Vagina (tissue), 2 donors: Measurements from ENCODE around the gene CCL11. TPM values are rescaled to one million over a fixed set of nuclear protein-coding genes. Genes with fewer than 3 reads are reported as not detected.

Experiments used
- DNase-seq, 2 donors: peaks; one replicate each; pipeline ENCODE4 v3.0.0-alpha.2; 2017; ENCODE audit errors: extremely low spot score in 2 of 2
- H3K27ac ChIP-seq: fragments of 200-600 bp; sonication (generic); one replicate; pipeline ENCODE4 v1.5.1; 2019
- H3K27me3 ChIP-seq: fragments of 200-600 bp; sonication (generic); one replicate; pipeline ENCODE4 v1.5.1; 2019
- H3K36me3 ChIP-seq, 2 donors: fragments of 200-600 bp; sonication (generic); one replicate each; pipeline ENCODE4 v1.5.1; 2017 to 2019
- H3K4me1 ChIP-seq: fragments of 200-600 bp; sonication (generic); one replicate; pipeline ENCODE4 v1.5.1; 2019
- H3K4me3 ChIP-seq, 2 donors: fragments of 200-600 bp; sonication (generic); 1 replicate in 1 of 2; 2 replicates in 1 of 2; pipeline ENCODE4 v1.5.1; 2016 to 2019
- H3K9me3 ChIP-seq: fragments of 200-600 bp; sonication (generic); one replicate; pipeline ENCODE4 v1.5.1; 2019
- POLR2A ChIP-seq, 2 donors: fragments of 450-650 bp; IDR thresholded peaks; one replicate each; pipeline ENCODE4 v1.6.1; 2017; ENCODE audit warnings: antibody characterized with exemption in 2 of 2, mild to moderate bottlenecking in 2 of 2, moderate library complexity in 2 of 2
- POLR2AphosphoS5 ChIP-seq, 2 donors: sonication (generic); formaldehyde crosslinking; IDR thresholded peaks; one replicate each; pipeline ENCODE4 v1.9.0; 2017; ENCODE audit warnings: antibody characterized with exemption in 2 of 2, mild to moderate bottlenecking in 2 of 2, low read depth in 1 of 2; ENCODE audit not compliant: insufficient read depth in 1 of 2
- intact Hi-C: fragments of 100-400 bp; cut with DNase I; formaldehyde crosslinking; loops from one replicate; pipeline ENCODE4 v1.15.1; 2023
- total RNA-seq: library from RNA; depleted of rRNA; stranded (reverse); fragments of >200 nt; gene quantifications from one replicate; pipeline ENCODE4 v1.2.3, GENCODE V29; 2016
- TF ChIP-seq, protein P1 (sequence below), 3 experiments: fragments of 450-650 bp in 2 of 3; fragments of 200-600 bp in 1 of 3; sonication (generic) in 1 of 3; IDR thresholded peaks; one replicate each; pipeline ENCODE4 v1.5.1; 2017 to 2019; ENCODE audit warnings: antibody characterized with exemption in 3 of 3, mild to moderate bottlenecking in 2 of 3, moderate library complexity in 2 of 3

CCL11 gene
- total RNA-seq, 1 donor from 2014 or later = 1.2 TPM

DNA sequence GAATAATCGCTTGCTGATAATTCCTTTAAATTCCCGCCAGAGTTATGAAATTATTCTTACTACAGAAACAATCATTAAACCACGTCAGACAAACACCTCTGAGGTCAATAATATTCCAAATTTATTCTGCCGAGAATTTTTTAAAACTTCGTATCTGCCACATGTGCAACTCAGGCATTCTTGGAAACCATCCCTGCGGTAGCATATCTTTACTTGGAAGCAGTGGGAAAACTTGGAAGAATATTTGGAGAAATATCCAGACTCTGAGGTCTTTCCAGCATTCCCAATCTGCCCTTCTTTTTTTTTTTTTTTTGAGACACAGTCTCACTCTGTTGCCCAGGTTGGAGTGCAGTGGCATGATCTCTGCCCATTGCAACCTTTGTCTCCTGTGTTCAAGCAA, 2.0 kb upstream of the CCL11 start:
- H3K9me3 ChIP-seq = no peaks in the 10 kb centered on the region
- H3K36me3 ChIP-seq = no peaks in the 10 kb centered on the region
- H3K4me3 ChIP-seq = no peak overlapping the region
- no peaks in the 10 kb centered on the region for H3K4me1 ChIP-seq
- H3K27me3 ChIP-seq = no peaks in the 10 kb centered on the region
- no peak for DNase-seq
- no peak overlapping the region for H3K27ac ChIP-seq
- TF ChIP-seq POLR2AphosphoS5 (IDR thresholded peaks at IDR 0.05; ENCODE audit: insufficient read depth in 1 of 2, low read depth in 1 of 2) (no peak), POLR2A (IDR thresholded peaks at IDR 0.05) (no peak)
- TF ChIP-seq, protein P1, sequence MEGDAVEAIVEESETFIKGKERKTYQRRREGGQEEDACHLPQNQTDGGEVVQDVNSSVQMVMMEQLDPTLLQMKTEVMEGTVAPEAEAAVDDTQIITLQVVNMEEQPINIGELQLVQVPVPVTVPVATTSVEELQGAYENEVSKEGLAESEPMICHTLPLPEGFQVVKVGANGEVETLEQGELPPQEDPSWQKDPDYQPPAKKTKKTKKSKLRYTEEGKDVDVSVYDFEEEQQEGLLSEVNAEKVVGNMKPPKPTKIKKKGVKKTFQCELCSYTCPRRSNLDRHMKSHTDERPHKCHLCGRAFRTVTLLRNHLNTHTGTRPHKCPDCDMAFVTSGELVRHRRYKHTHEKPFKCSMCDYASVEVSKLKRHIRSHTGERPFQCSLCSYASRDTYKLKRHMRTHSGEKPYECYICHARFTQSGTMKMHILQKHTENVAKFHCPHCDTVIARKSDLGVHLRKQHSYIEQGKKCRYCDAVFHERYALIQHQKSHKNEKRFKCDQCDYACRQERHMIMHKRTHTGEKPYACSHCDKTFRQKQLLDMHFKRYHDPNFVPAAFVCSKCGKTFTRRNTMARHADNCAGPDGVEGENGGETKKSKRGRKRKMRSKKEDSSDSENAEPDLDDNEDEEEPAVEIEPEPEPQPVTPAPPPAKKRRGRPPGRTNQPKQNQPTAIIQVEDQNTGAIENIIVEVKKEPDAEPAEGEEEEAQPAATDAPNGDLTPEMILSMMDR (IDR thresholded peaks at IDR 0.05) = no peak
- intact Hi-C loops = no loop called here

DNA sequence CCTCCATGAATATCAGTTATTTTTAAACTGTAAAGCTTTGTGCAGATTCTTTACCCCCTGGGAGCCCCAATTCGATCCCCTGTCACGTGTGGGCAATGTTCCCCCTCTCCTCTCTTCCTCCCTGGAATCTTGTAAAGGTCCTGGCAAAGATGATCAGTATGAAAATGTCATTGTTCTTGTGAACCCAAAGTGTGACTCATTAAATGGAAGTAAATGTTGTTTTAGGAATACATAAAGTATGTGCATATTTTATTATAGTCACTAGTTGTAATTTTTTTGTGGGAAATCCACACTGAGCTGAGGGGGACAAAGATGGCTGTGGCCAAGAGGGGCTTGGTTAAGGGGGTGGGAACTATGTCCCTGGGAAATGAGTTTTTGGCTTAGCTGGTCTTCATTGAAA, 2.3 kb downstream of the CCL11 start:
- no peak for DNase-seq
- intact Hi-C loops = no loop called here
- H3K27me3 ChIP-seq = no peaks in the 10 kb centered on the region
- no peak overlapping the region for H3K4me3 ChIP-seq
- H3K9me3 ChIP-seq = no peaks in the 10 kb centered on the region
- TF ChIP-seq POLR2A (IDR thresholded peaks at IDR 0.05) (no peak), POLR2AphosphoS5 (IDR thresholded peaks at IDR 0.05; ENCODE audit: insufficient read depth in 1 of 2, low read depth in 1 of 2) (no peak)
- TF ChIP-seq, protein P1 (IDR thresholded peaks at IDR 0.05) = no peak
- no peaks in the 10 kb centered on the region for H3K36me3 ChIP-seq
- H3K27ac ChIP-seq = no peak overlapping the region
- no peaks in the 10 kb centered on the region for H3K4me1 ChIP-seq

DNA sequence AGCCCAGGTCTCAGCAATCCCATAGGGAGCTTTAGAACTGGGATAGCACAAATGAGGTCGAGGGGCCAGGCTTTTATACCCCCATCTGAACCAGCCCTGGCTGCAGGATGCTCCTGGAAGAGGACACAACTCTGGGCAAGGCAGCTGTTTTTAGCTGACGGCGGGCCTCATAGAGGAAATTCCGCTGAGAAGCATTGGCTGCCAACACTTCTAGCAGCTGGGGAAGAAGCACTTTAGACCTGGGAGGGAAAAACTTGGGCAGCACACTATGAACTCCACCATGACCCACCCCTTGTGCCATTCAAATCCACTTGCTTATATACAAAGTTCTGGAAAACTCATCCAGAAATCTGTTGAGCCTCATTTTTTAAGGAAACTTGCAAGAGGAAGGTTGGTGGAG, 5.0 kb downstream of the CCL11 start:
- Histone ChIP-seq H3K4me3 (no peak overlapping the region), H3K36me3 (no peaks in the 10 kb centered on the region), H3K9me3 (no peaks in the 10 kb centered on the region), H3K27me3 (no peaks in the 10 kb centered on the region), H3K27ac (no peak overlapping the region), H3K4me1 (no peaks in the 10 kb centered on the region)
- no peak for TF ChIP-seq POLR2A (IDR thresholded peaks at IDR 0.05)
- intact Hi-C loops = loop anchor here (10.0 kb wide), 1 partner anchor 984 kb away; no protein-coding TSS in a partner anchor
- no peak for DNase-seq

DNA sequence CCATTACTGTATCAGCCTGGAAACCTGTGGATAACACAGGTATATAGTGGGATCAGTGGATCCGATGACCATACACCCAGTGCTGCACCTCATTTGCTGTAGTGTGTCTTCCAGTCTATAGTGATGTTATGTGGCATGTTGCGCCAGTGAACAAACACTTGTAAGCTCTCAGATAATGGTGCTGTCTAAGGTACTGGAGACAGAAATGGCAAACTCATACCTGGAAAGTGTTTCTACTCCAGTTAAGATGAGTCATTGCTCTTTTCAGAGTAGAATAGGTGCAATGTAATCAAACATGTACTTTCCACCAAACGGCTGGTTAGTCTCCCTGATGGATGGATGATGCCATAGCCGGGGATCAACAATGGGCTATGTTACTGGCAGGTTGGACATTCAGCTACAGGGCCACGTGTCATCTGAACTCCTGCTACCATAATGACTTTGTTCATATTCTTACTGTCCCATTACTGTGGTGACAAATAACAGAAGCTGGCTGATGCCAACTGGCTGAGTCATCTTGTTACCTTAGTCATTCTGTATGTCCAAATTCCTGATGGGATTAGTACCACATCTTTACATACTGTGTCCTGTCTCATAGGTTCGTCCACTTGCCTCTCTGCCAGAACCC, 6.3 kb downstream of the CCL11 start:
- Histone ChIP-seq H3K4me1 (no peaks in the 10 kb centered on the region), H3K27me3 (no peaks in the 10 kb centered on the region), H3K27ac (no peak overlapping the region), H3K9me3 (no peaks in the 10 kb centered on the region), H3K4me3 (no peak overlapping the region), H3K36me3 (no peaks in the 10 kb centered on the region)
- intact Hi-C loops = loop anchor here (10.0 kb wide), 1 partner anchor 983 kb away; no protein-coding TSS in a partner anchor
- TF ChIP-seq POLR2AphosphoS5 (IDR thresholded peaks at IDR 0.05; ENCODE audit: insufficient read depth in 1 of 2, low read depth in 1 of 2) (no peak), POLR2A (IDR thresholded peaks at IDR 0.05) (no peak)
- TF ChIP-seq, protein P1 (IDR thresholded peaks at IDR 0.05) = no peak
- DNase-seq = no peak

DNA sequence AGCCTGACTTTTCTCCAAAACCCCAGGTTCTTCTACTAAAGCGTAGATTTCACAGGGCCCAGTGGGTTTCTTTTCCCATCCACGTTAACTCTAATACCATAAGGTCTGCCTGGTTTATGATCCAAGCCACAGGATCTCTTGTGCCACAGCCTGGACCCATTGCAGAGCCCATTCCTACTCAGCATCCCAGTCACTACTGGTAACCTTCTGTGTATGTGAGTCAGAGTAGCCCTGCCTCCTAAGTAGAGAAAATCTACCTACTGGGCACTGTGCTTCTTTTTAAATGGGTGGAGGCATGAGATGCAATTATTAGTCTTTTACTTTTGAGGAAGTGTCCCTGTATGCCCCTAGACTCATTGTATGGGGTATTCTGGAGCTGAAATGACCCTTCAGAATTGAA, 13.5 kb downstream of the CCL11 start:
- Histone ChIP-seq H3K4me1 (peaks cover 25% of the 10 kb centered on the region), H3K4me3 (no peak overlapping the region)

More for the DNA sequence above, 13.5 kb downstream of the CCL11 start:
- H3K36me3 ChIP-seq = no peaks in the 10 kb centered on the region
- H3K9me3 ChIP-seq = no peaks in the 10 kb centered on the region
- TF ChIP-seq POLR2A (IDR thresholded peaks at IDR 0.05) (no peak), POLR2AphosphoS5 (IDR thresholded peaks at IDR 0.05; ENCODE audit: insufficient read depth in 1 of 2, low read depth in 1 of 2) (no peak)
- TF ChIP-seq, protein P1 (IDR thresholded peaks at IDR 0.05) = no peak
- no peak for DNase-seq
- no peak overlapping the region for H3K27ac ChIP-seq
- intact Hi-C loops = loop anchor here (10.0 kb wide), 1 partner anchor 976 kb away; no protein-coding TSS in a partner anchor
- no peaks in the 10 kb centered on the region for H3K27me3 ChIP-seq
